Astrocyte of the cerebellum (primary cell): ENCODE measurements around the gene PDE4D.

Experiments used
- DNase-seq: peaks from one replicate; pipeline ENCODE4 v3.0.0-alpha.2; 2011; ENCODE audit warnings: low read depth
- H3K4me3 ChIP-seq: 2 replicates; pipeline ENCODE4 v1.5.1; 2011; ENCODE audit warnings: mild to moderate bottlenecking, low read depth, low read length, moderate library complexity
- in situ Hi-C: cut with HindIII; loops from 2 replicates; pipeline ENCODE4 v1.10.0; 2017; ENCODE audit warnings: low sequenced_read_pairs
- TF ChIP-seq, protein P1 (sequence below): IDR thresholded peaks from 2 replicates; pipeline ENCODE4 v1.5.1; 2012; ENCODE audit warnings: low read length, low read depth, moderate library complexity, mild to moderate bottlenecking; ENCODE audit errors: missing control alignments

PDE4D gene

DNA sequence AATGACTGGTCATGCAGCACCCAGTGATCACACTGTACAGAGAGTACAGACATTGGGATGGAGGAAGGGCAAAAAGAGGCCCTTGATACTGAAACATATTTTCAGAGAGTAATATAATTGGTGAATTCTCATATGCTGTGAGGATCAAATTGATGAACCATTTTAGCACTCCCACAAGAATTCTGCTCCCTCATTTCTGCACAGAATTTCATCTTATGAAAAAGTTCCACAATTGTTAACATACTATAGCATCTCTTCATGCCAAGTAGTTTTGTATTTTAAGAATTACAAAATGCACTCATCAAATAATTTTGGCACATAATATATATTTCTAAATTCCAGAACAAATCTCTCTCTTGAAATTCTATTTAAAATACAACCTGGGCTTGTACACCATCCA is 351.2 kb downstream of the PDE4D start:
- no peak for DNase-seq
- in situ Hi-C loops, result no loop called here
- H3K4me3 ChIP-seq, result no peak overlapping the region
- TF ChIP-seq, protein P1, sequence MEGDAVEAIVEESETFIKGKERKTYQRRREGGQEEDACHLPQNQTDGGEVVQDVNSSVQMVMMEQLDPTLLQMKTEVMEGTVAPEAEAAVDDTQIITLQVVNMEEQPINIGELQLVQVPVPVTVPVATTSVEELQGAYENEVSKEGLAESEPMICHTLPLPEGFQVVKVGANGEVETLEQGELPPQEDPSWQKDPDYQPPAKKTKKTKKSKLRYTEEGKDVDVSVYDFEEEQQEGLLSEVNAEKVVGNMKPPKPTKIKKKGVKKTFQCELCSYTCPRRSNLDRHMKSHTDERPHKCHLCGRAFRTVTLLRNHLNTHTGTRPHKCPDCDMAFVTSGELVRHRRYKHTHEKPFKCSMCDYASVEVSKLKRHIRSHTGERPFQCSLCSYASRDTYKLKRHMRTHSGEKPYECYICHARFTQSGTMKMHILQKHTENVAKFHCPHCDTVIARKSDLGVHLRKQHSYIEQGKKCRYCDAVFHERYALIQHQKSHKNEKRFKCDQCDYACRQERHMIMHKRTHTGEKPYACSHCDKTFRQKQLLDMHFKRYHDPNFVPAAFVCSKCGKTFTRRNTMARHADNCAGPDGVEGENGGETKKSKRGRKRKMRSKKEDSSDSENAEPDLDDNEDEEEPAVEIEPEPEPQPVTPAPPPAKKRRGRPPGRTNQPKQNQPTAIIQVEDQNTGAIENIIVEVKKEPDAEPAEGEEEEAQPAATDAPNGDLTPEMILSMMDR, result no peak

DNA sequence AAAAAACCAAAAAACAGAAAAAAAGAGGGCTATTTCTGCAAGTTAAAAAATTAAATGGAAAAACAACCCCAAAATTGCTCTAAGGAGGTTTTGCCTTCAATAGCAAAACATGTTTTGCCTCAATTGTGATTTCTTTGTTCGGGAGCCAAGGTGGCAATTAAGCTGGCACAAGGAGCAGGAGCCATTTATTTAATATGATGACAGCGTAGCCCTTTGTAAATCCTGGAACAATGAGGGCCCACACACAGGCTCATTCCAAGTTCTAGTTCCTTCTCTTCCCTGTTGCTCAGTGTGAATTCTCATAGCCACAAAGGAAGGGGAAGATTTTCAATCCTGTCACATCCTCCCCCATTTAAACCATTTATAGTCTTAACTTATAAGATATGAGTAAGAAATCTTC is 353.2 kb downstream of the PDE4D start:
- TF ChIP-seq, protein P1, result no peak
- in situ Hi-C loops, result no loop called here
- H3K4me3 ChIP-seq, result no peak overlapping the region
- DNase-seq, result no peak

DNA sequence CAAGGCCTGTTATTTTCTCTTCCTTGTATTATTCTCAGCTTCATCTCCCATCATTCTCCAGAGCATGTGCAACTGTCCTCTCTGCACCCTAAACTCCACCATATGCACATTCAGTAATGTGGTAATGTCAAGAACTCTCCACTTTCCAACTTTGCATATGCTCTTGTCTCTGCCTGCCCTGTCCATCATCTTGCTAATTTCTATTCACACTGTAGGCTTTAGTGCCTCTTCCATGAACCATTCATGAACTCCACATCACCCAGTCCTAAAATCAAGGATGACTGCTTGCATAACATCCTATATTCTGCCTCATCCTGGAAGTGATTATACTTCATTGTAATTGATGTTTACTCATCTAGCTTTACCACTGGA is 354.8 kb downstream of the PDE4D start:
- DNase-seq, result no peak
- in situ Hi-C loops, result no loop called here
- no peak overlapping the region for H3K4me3 ChIP-seq
- TF ChIP-seq, protein P1, result no peak

DNA sequence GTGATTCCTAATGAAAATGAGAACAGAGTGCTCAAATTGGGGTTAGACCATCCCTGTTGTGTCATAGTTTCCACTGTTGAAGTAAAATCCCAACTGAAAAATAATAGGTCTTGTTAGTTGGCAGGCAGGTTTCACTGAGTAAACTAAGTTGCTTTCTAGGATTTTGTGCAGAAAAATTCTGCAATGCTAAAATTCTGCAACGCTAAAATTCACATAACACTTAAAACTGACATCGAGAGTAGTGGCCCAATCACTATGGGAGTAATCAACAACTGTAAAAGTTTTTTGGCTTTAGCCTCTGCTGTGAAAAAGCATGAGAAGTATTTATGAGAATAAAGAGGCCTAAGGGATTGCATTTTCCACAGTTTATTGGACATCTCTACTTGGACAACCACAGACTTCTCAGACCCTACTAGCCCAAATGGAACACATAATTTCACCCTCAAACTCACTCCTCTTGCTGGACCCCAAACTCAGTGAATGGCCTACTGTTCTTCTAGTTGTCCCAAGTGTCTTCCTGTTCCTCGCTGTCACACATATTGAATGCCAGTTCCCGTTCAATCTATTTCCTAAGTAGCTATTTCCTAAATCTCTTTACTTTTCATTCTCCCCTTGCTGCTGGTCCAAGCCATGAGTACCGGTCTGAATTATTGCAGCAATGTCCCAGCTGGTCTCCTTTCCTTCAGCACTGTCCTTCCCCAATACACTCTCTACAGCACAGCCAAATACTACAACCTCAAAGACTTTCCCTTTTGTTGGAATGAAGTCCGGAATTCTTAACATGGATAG is 355.4 kb downstream of the PDE4D start:
- TF ChIP-seq, protein P1, result no peak
- no peak for DNase-seq
- in situ Hi-C loops, result no loop called here
- H3K4me3 ChIP-seq, result no peak overlapping the region

DNA sequence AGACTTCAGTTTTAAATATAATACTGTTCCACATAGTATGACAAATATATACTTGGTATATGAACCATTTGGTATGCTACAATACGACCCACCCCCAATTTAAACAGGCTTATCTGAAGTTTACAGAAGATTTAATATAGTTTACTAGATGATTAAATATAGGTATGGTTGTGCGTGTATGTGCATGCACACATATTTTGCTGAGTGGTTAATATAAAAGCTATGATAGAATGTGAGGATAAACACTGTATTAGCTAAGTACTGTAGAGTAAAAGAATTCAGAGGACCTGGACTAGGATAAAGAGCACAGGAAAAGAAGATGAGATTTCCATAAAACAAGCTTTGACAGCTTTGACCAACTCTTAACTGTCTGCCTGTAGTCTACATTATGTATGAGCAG is 356.7 kb downstream of the PDE4D start:
- H3K4me3 ChIP-seq, result no peak overlapping the region
- TF ChIP-seq, protein P1, result no peak
- in situ Hi-C loops, result no loop called here
- DNase-seq, result no peak

DNA sequence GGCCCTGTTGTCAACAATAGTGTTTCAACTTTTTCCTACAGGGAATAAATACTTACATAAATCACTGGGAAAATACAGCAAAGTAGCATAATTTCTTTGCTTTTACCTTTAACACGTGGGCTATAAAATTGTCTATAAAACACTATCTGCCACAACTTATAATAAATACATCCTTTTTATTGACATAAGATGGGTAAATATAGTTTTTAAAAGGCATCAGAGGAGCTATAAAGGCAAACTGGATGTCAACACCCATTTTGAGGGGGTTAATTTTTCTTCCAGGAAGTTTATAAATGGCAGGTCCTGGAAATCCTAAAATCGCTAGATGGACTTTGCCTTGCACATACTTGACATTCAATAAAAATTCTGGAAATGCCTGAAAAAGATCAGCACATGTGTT is 358.0 kb downstream of the PDE4D start:
- H3K4me3 ChIP-seq, result no peak overlapping the region
- DNase-seq, result no peak
- in situ Hi-C loops, result no loop called here
- TF ChIP-seq, protein P1, result no peak
